ENCODE data around the gene HOXC11. TPM values are rescaled to one million over a fixed set of nuclear protein-coding genes. Genes with fewer than 3 reads are reported as not detected.
A peak's percentile ranks its signal among the peaks of the same experiment; 100 is the strongest.

HOXC11 gene
- not detected for total RNA-seq

DNA sequence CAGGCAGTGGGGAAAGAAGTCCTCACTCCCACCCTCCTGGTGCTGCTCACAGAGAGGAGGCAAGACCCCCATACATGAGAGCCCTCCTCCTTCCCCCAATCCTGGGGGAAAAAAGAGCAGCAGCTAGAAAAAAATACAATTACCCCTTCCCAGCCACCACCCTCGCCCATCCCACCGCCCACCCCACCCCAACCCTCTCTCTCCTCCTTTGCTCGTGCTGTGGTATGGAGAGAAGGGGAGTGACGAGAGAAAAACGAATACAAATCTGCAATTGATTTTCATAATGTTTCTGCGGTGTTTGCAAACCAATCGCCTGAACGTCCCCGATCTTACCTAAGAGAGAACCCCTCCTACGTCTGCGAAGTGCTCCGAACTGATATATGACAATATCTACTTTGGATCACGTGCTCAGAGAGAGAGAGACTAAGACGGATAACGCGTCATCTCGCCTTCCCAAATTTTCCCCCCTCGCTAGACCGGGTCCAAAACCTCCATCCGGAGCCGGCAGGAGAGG lies at the start of gene HOXC11:
TSS of gene HOXC11 (plus strand) at position 405 of the 514 bp plus-strand sequence. CDS start 116 bp downstream, outside the sequence.
- no peak for DNase-seq (ENCODE audit: low spot score)
- Mint-ChIP-seq H3K36me3 (no peaks in the 10 kb centered on the region), H3K27ac (peak within 1 kb of the TSS; percentile 31 to 78), H3K27me3 (peaks cover 65 to 79% of the 10 kb centered on the region in 2 donors), H3K4me1 (ENCODE audit: low read depth in 2 of 2) (peaks cover 11 to 15% of the 10 kb centered on the region in 2 donors), H3K9me3 (no peaks in the 10 kb centered on the region), H3K4me3 (peak within 1 kb of the TSS; percentile 71)
- ATAC-seq, result no peak

DNA sequence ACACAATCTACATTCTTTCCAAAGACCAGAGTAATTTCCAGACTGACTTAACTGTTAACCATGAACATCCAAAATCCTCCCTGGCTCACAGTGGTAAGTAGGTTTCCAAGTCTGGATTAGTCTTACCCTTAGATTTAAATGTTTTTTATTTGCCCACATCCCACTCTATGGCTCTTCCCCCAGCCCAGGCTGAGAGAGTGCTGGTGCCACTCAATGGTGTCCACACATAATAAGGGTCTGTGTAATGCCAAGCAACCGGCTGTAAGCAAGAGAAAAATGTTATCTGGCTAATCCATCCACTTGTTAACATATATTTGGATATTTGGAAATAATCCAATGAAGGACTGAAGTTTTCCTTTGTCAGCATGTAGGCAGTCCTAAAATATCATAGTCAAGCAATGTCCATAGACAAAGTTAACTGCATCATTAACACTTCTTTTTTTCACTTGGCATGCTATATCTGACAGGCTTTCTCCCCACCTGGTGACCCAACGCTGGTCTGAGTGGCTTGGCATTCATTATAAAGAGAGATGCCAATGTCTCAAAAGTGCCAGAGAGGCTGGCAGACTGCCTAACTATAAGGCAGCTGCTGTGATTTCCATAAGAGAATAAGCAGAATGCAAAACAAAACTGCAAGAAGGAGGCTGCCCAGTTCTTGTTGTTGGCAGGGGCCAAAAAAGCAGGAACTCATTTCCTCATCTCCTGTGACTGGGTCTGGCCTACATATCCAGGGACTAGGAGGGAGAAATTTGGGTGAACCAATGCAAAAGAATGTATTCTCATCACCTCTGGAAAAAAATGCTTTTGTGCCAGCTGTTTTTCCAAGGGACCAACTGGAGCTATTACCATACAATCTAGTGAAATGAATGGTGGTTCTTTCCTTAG lies 48.2 kb upstream of the HOXC11 start:
- Mint-ChIP-seq H3K4me3 (no peak overlapping the region), H3K27me3 (peaks cover 50 to 85% of the 10 kb centered on the region in 2 donors), H3K4me1 (ENCODE audit: low read depth in 2 of 2) (no peaks in the 10 kb centered on the region), H3K27ac (no peak overlapping the region), H3K36me3 (no peaks in the 10 kb centered on the region), H3K9me3 (no peaks in the 10 kb centered on the region)
- ATAC-seq, result no peak
- DNase-seq (ENCODE audit: low spot score), result no peak

DNA sequence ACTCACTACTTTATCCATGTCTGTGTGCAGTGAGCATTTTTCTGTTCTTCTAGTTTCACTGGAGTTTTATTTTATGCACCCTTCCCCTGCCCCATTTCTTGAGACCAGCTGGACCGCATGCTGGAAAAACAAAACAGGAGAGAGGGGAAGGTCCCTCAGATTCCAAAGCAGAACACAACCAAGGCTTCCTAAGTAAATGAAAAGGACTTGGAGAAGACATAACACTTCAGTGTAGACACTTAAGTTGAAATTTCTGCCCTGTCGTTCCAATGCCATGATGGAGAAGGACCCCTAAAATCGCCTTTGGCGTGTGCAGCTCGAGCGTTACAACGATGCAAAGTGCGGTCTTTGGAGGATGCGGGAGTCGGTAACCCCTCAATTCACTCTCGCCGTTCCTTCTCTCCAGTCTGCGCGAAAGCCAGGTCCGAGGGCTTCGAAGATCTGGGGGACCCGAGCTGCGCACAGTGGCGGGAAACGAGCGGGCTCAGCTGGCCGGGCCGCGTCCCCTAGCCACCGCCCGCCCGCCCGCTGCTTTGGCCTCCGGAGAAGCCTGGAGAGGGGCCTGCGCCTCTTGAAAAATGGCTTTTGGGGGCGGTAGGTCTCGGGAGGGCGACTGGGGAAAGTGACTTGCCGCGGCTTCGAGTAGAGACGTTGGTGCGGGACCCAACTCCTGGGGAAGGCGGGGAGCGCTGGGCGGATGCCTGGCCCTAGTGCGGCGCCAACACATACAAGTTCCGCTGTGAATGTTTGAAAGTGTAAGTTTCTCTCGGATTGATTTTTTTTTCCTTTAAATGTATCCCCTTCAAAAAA lies 45.5 kb upstream of the HOXC11 start:
- DNase-seq (ENCODE audit: low spot score), result no peak
- H3K9me3 Mint-ChIP-seq, result no peaks in the 10 kb centered on the region
- no peak overlapping the region for H3K27ac Mint-ChIP-seq
- no peaks in the 10 kb centered on the region for H3K36me3 Mint-ChIP-seq
- no peak for ATAC-seq
- H3K27me3 Mint-ChIP-seq, result peaks cover 61 to 90% of the 10 kb centered on the region in 2 donors
- H3K4me1 Mint-ChIP-seq (ENCODE audit: low read depth in 2 of 2), result no peaks in the 10 kb centered on the region
- H3K4me3 Mint-ChIP-seq, result no peak overlapping the region

DNA sequence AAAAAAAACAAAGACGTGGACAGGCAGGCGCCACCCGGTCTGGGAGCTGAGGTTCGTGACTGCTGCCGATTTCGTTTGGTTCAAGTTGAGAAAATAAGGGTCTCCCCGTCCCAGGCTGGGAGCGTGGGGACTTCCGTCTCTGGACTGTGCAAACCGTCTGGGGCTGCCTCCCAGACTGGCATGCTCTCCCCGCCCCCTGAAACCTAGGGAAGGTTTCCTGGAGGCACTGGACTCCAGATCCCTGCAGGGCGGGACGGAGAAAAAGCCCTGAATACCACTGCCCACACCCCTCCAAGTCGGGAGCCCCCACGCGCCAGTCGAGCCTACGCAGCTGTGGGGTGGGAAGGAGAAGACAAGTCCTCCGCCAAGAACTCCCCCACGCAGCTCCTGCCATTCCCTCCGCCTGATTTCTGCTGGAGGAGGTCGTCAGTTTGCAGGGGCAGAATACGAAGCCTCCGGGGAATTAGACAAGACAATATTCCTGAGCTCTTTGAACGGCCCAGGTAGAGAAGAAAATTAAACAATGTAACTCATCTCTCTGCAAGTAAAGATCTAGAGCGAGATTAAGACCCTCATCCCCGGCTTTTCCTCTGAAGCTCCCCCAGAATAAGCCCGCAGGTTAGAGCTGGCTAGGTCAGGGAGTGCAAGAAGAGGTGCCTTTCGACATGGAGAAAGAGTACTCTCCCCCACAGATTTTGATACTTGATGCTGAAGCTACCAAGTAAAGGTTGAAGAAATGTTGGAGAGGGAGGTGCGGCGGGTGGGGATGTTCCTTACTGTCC lies 44.7 kb upstream of the HOXC11 start:
- H3K36me3 Mint-ChIP-seq, result no peaks in the 10 kb centered on the region
- H3K27ac Mint-ChIP-seq, result no peak overlapping the region
- no peaks in the 10 kb centered on the region for H3K9me3 Mint-ChIP-seq
- peaks cover 64 to 91% of the 10 kb centered on the region in 2 donors for H3K27me3 Mint-ChIP-seq
- H3K4me3 Mint-ChIP-seq, result no peak overlapping the region
- ATAC-seq, result no peak
- H3K4me1 Mint-ChIP-seq (ENCODE audit: low read depth in 2 of 2), result no peaks in the 10 kb centered on the region
- DNase-seq (ENCODE audit: low spot score), result no peak

DNA sequence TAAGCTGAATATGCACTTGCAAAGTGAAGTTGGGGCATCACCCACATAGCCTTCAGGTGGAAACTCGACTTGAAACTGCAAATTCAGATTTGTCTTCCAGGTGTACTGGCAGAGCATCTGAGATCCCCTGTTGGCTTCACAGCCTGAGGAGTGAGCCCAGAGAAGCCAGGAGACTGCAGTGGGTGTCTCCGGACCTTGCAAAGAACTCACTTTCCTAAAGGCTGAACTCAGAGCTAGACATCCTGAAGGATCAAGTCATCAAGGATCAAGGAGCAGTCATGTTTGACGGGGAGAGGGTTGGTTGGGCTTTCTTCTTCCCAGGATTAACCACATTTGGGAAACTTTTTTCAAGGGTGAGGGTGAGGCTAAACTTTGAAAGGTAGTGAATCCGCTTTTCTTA lies 43.4 kb upstream of the HOXC11 start:
- Mint-ChIP-seq H3K9me3 (no peaks in the 10 kb centered on the region), H3K36me3 (no peaks in the 10 kb centered on the region), H3K4me3 (no peak overlapping the region), H3K27ac (no peak overlapping the region), H3K4me1 (ENCODE audit: low read depth in 2 of 2) (no peaks in the 10 kb centered on the region), H3K27me3 (peaks cover 66 to 91% of the 10 kb centered on the region in 2 donors)
- DNase-seq (ENCODE audit: low spot score) (no peak), ATAC-seq (no peak)

DNA sequence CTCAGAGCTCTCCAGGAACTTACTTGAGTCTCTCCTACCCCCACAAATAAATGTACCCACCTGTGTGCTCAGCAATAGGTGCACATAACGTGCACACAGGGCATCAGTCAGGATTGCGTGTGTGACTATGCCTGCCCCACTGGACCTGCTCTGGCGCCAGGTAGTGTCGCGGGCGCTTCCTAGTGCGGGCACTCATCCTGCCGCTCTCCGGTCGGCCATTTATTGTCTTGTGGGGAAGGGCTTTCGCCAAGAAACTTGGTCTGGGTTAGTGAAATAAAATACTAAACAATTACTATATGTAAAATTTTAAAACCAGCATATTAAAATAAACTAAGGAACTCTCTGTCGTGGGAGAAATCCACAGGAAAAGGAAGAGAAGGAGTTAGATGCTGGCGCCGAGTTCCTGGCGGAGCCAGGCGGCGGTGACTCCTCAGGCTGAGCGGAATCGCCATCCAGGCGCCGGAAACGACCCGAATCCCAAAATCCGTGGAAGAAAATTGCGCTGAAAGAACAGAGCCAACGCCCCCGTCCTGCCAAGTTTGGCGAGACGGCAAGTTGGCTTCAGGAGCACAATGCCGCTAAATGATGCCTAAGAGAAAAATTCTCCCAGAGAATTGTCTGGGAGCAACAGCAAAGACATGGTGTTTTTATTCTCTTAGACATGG lies 42.2 kb upstream of the HOXC11 start:
- H3K27ac Mint-ChIP-seq, result no peak overlapping the region

DNA sequence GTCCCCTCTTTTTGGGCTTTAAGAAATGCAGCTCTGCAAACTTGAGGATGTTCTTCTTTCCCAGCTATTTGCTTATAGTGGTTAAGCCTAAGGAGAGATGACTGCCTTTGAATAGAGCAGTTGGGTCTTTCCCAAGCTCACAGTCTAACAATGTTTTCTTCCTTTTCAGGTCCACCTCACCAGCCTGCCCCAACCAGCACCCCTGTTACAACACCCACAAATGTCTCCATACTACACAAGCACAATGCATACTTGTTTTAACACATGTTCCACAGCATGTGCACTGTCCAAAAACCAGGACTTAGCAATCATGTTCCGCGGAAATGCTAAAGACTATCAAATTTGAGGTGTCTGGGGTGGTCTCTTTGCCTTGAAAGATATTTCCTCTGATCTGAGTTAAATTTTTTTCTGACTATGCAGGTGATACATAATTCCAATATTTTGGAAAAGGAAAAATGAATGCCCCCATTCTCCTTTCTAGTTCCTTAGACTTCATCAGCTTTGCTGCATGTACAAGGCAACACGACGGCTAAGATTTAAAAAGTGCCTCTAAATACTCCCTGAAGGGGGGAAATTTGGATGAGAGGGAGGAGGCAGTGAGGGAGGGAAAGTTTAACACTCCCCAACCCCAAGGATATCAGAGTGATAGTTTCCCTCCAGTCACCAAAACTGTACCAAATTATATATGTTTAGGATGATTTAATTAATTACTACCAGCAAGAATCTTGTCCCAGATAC lies 40.9 kb upstream of the HOXC11 start:
- H3K4me3 Mint-ChIP-seq, result no peak overlapping the region
- H3K9me3 Mint-ChIP-seq, result no peaks in the 10 kb centered on the region
- peaks cover 0 to 3% of the 10 kb centered on the region in 2 donors for H3K4me1 Mint-ChIP-seq (ENCODE audit: low read depth in 2 of 2)
- DNase-seq (ENCODE audit: low spot score), result no peak
- no peak overlapping the region for H3K27ac Mint-ChIP-seq
- no peaks in the 10 kb centered on the region for H3K36me3 Mint-ChIP-seq
- no peak for ATAC-seq
- peaks cover 72 to 95% of the 10 kb centered on the region in 2 donors for H3K27me3 Mint-ChIP-seq

More for the DNA sequence above, 42.2 kb upstream of the HOXC11 start:
- Mint-ChIP-seq H3K27me3 (peaks cover 72 to 95% of the 10 kb centered on the region in 2 donors), H3K4me3 (no peak overlapping the region), H3K36me3 (no peaks in the 10 kb centered on the region), H3K4me1 (ENCODE audit: low read depth in 2 of 2) (peaks cover 0 to 2% of the 10 kb centered on the region in 2 donors), H3K9me3 (no peaks in the 10 kb centered on the region)
- no peak for ATAC-seq
- no peak for DNase-seq (ENCODE audit: low spot score)

DNA sequence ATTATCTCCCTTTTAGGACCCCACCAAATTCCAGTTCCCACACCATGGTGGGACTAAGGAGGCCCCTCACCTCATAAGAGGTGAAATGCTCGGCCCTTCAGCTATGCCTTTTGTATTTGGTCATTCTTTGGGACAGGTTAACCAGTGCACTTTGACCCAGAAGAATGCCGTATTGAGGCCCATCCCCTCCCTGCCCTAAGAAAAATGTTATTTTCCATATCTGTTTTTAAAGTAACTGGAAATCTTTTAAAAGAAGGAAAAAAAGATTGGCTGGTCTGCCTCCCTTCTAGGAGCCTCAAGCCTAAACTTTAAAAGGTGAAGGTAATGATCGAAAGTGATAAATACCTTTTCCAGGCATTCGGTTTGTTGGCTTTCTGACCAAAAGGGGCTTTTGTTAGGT lies 40.0 kb upstream of the HOXC11 start:
- H3K9me3 Mint-ChIP-seq, result no peaks in the 10 kb centered on the region
- H3K36me3 Mint-ChIP-seq, result no peaks in the 10 kb centered on the region
- H3K4me1 Mint-ChIP-seq (ENCODE audit: low read depth in 2 of 2), result peaks cover 0 to 4% of the 10 kb centered on the region in 2 donors
- ATAC-seq, result no peak
- H3K27ac Mint-ChIP-seq, result no peak overlapping the region
- H3K4me3 Mint-ChIP-seq, result no peak overlapping the region
- no peak for DNase-seq (ENCODE audit: low spot score)
- peaks cover 77 to 99% of the 10 kb centered on the region in 2 donors for H3K27me3 Mint-ChIP-seq

DNA sequence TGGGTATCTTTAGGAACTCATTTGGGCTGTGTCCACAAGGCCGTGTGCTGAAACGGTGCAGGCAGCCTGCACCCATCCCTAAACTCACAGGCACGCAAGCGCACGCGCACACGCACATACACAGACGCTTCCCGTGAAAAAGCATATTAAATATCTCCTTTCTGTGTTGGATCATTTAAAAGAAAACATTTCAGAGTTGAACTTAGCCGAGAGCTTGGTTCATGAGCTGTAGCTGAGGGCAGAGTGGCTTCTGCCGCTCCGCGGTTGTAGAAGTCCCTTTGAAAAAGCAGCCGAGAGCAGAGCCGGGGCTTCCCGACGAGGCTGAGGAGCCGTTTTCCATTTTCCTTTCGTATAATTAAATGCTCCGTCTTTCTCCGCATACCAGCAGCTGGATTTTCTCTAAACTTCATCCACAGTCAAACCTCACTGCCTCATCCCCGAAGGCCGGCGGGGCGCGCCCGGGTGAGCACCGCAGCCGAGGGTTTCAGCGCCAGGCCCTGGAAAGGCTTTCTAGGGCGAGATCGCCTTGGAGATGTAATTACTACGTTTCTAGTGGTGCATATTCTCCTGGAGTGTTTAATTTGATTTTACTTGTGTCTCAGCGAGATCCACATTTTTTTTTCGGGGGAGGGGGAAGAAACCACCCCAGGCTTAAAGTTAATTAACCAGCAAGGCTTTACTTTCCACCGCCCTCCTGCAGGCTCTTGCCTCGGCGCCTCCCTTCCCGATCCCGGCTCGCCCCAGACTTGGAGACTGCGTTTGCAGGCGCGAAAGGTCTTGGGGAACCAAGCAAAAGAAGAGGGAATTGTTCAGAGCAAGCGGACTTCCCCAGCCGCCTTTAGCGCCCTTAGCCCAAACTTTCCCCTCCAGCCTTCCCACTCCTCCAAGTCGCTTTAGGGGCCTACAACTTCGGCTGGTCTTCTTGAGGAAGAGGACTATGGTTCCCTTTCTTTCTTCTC lies 37.3 kb upstream of the HOXC11 start:
- Mint-ChIP-seq H3K27me3 (peaks cover 68 to 86% of the 10 kb centered on the region in 2 donors), H3K4me1 (ENCODE audit: low read depth in 2 of 2) (peaks cover 0 to 5% of the 10 kb centered on the region in 2 donors), H3K4me3 (no peak overlapping the region), H3K27ac (no peak overlapping the region), H3K9me3 (no peaks in the 10 kb centered on the region), H3K36me3 (no peaks in the 10 kb centered on the region)
- DNase-seq (ENCODE audit: low spot score) (no peak), ATAC-seq (no peak)

DNA sequence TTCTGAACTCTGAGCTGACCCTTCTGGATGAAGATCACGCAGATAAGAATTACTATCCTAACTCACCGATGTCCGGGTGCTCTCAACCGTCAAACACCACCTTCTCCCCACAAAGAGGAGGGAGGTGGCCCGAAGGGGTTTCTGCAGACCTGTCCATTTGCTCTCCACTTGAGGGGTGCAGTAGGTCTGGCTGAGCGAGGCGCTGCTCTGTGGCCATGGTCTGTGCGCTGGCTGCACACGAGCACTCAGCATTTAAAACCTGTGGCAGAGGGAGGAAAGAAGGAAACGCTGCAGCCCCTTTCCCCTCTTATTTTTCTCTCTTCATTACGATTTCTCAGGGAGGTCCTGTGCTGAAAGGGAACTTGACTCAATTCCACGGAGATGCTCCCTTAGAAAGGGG lies 35.8 kb upstream of the HOXC11 start:
- Mint-ChIP-seq H3K9me3 (no peaks in the 10 kb centered on the region), H3K27me3 (peaks cover 71 to 84% of the 10 kb centered on the region in 2 donors), H3K36me3 (no peaks in the 10 kb centered on the region), H3K4me3 (no peak overlapping the region), H3K4me1 (ENCODE audit: low read depth in 2 of 2) (peaks cover 0 to 7% of the 10 kb centered on the region in 2 donors), H3K27ac (no peak overlapping the region)
- ATAC-seq, result no peak
- DNase-seq (ENCODE audit: low spot score), result no peak

DNA sequence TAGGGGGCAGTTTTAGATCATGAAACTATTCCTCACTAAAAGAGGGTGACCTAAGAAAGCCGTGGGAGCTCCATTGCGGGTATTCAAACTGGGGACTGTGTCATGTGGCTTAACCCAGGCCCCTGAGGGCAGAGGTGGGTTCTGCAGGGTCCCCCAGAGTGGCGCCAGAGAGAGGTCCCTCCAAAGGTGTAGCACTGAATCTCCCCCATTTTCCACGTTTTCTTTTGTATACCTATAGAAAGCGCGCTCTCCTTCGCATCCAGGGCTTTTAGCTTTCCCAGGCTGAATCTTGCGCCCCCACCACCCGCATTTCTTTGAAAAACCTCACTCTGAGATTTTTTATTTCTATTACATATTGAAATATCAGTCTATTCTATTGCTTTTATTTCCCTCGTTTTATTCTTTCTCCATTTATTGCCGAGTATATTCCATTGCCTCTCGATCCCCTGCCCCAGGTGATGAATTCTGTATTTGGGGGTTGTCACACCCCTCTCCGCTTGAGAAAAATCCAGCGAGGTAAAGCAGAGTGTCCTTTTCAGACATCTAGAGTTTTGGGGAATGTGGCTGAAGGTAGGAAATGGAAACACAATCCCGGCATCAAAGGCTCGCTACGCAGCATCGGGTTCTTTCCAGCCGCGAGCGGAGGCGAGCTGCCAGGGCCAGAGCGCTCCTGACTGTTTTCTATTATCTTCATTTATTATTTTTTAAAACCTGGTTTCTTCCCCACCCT lies 35.2 kb upstream of the HOXC11 start:
- no peak for DNase-seq (ENCODE audit: low spot score)
- Mint-ChIP-seq H3K27me3 (peaks cover 69 to 84% of the 10 kb centered on the region in 2 donors), H3K27ac (no peak overlapping the region), H3K9me3 (no peaks in the 10 kb centered on the region), H3K4me1 (ENCODE audit: low read depth in 2 of 2) (peaks cover 0 to 7% of the 10 kb centered on the region in 2 donors), H3K4me3 (no peak overlapping the region), H3K36me3 (no peaks in the 10 kb centered on the region)
- no peak for ATAC-seq
